ENCODE measurements around the gene NDUFS6. TPM values are rescaled to one million over a fixed set of nuclear protein-coding genes. Genes with fewer than 3 reads are reported as not detected.

Gene NDUFS6
- total and polyA plus RNA-seq, 3 donors from 2014 or later = 54.9 to 59.3 (median 58.7) TPM

DNA sequence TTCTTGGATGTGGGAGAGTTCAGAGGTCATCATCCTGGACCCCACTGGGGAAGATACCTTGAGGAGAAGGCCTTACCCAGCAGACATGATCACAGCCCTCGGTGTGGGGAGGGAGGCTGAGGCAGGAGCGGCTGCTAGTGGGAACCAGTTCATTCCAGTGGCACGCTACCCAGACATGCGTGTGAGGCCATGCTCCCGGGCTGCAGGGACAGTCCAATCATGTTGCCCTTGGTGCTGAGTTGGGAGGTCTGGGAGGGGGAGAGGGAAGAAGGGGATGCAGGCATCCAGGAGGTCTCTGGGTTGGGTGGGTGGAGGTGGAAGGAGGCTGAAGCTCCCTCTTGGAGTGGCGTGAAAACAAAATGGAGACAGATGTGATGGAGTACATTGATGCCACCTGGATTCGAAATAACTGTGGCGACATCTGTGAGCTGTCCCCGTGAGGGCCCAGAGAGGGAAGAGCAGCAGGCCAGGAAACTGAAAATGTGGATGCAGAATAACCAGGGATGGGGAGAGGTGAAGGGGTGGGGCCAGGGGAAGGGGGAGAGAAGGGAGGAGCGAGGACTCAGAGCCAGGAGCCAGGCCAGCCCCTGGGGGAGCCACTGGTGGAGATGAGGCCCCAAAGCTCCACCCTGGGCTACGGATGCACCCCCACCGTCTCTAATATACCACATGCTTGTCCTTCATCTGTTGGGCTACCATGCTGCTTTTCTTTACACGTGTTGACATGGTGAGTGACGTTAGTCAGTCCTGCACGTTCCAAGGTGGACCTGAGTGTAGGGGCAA lies 16.2 kb downstream of the NDUFS6 start:
- DNase-seq = no peak
- no peaks in the 10 kb centered on the region for H3K36me3 ChIP-seq (ENCODE audit: low read depth, missing control alignments)
- TF ChIP-seq, protein P1, sequence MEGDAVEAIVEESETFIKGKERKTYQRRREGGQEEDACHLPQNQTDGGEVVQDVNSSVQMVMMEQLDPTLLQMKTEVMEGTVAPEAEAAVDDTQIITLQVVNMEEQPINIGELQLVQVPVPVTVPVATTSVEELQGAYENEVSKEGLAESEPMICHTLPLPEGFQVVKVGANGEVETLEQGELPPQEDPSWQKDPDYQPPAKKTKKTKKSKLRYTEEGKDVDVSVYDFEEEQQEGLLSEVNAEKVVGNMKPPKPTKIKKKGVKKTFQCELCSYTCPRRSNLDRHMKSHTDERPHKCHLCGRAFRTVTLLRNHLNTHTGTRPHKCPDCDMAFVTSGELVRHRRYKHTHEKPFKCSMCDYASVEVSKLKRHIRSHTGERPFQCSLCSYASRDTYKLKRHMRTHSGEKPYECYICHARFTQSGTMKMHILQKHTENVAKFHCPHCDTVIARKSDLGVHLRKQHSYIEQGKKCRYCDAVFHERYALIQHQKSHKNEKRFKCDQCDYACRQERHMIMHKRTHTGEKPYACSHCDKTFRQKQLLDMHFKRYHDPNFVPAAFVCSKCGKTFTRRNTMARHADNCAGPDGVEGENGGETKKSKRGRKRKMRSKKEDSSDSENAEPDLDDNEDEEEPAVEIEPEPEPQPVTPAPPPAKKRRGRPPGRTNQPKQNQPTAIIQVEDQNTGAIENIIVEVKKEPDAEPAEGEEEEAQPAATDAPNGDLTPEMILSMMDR (IDR thresholded peaks at IDR 0.05) = no peak
- no peak for TF ChIP-seq POLR2A (IDR thresholded peaks at IDR 0.05)

GRCh38 chr5:1818784-1819183 lies 17.6 kb downstream of the NDUFS6 start:
- no peak overlapping the region for H3K27ac ChIP-seq
- no peak overlapping the region for H3K4me3 ChIP-seq
- intact Hi-C loops (cut with DNase I; ENCODE audit: low total_unique reads) = no loop called here
- 88 to 95% methylated on average over 5 of the region's 5 CpGs for WGBS, 2 donors
- H3K4me1 ChIP-seq = no peaks in the 10 kb centered on the region
- TF ChIP-seq, protein P1 (IDR thresholded peaks at IDR 0.05) = no peak
- TF ChIP-seq POLR2A (IDR thresholded peaks at IDR 0.05) = no peak
- no peaks in the 10 kb centered on the region for H3K9me3 ChIP-seq
- H3K36me3 ChIP-seq (ENCODE audit: low read depth, missing control alignments) = no peaks in the 10 kb centered on the region
- no peak for DNase-seq
- no peaks in the 10 kb centered on the region for H3K27me3 ChIP-seq

More for the DNA sequence above, 16.2 kb downstream of the NDUFS6 start:
- Histone ChIP-seq H3K27ac (no peak overlapping the region), H3K9me3 (no peaks in the 10 kb centered on the region), H3K4me1 (no peaks in the 10 kb centered on the region), H3K4me3 (no peak overlapping the region), H3K27me3 (no peaks in the 10 kb centered on the region)
- WGBS, 2 donors = 82 to 92% methylated on average over 15 of the region's 15 CpGs
- intact Hi-C loops (cut with DNase I; ENCODE audit: low total_unique reads) = no loop called here

GRCh38 chr5:1819458-1819857 lies 18.3 kb downstream of the NDUFS6 start:
- no peaks in the 10 kb centered on the region for H3K36me3 ChIP-seq (ENCODE audit: low read depth, missing control alignments)
- H3K4me1 ChIP-seq = no peaks in the 10 kb centered on the region
- 75 to 93% methylated on average over 2 of the region's 2 CpGs for WGBS, 2 donors
- no peak overlapping the region for H3K27ac ChIP-seq
- H3K9me3 ChIP-seq = no peaks in the 10 kb centered on the region
- H3K4me3 ChIP-seq = no peak overlapping the region
- H3K27me3 ChIP-seq = no peaks in the 10 kb centered on the region
- intact Hi-C loops (cut with DNase I; ENCODE audit: low total_unique reads) = no loop called here
- no peak for DNase-seq
- no peak for TF ChIP-seq POLR2A (IDR thresholded peaks at IDR 0.05)
- TF ChIP-seq, protein P1 (IDR thresholded peaks at IDR 0.05) = no peak

- H3K27me3 ChIP-seq = no peaks in the 10 kb centered on the region
- H3K9me3 ChIP-seq = no peaks in the 10 kb centered on the region
- intact Hi-C loops (cut with DNase I; ENCODE audit: low total_unique reads) = no loop called here
- WGBS, 2 donors = 86 to 88% methylated on average over 9 to 12 of the region's 12 CpGs
- H3K36me3 ChIP-seq (ENCODE audit: low read depth, missing control alignments) = no peaks in the 10 kb centered on the region
- DNase-seq = no peak
- no peak overlapping the region for H3K4me3 ChIP-seq
- no peak overlapping the region for H3K27ac ChIP-seq
- no peaks in the 10 kb centered on the region for H3K4me1 ChIP-seq
- TF ChIP-seq, protein P1 (IDR thresholded peaks at IDR 0.05) = no peak
- no peak for TF ChIP-seq POLR2A (IDR thresholded peaks at IDR 0.05)
These were observed 19.2 kb downstream of the NDUFS6 start for GRCh38 chr5:1820381-1820780.

DNA sequence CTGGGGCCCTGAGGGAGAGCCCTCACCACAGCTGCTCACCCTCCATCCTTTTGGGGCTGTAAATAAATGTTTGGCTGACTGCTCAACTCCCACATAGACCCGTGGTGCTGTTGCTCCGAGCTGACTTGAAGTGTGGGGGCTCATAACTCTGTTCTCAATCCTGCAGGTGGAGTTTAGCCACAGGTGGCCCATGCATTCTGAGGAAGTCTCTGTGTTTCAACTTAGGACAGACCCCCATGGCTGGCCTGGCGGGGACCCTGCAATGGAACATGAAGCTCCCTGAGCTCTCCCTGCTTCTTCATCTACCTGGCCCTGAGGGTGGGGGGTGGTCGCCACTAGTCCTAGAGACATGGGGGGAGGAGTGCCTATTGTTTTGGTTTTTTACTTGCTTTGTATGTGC lies 19.7 kb downstream of the NDUFS6 start:
- H3K4me3 ChIP-seq = no peak overlapping the region
- no peak for DNase-seq
- no peaks in the 10 kb centered on the region for H3K4me1 ChIP-seq
- TF ChIP-seq, protein P1 (IDR thresholded peaks at IDR 0.05) = no peak
- TF ChIP-seq POLR2A (IDR thresholded peaks at IDR 0.05) = no peak
- no peak overlapping the region for H3K27ac ChIP-seq
- no peaks in the 10 kb centered on the region for H3K9me3 ChIP-seq
- WGBS, 2 donors = 82 to 96% methylated on average over 3 to 4 of the region's 4 CpGs
- no peaks in the 10 kb centered on the region for H3K27me3 ChIP-seq
- no peaks in the 10 kb centered on the region for H3K36me3 ChIP-seq (ENCODE audit: low read depth, missing control alignments)
- intact Hi-C loops (cut with DNase I; ENCODE audit: low total_unique reads) = no loop called here

Data from testis (tissue), 3 donors.